ENCODE results near the gene C1orf105. TPM values are rescaled to one million over a fixed set of nuclear protein-coding genes. Genes with fewer than 3 reads are reported as not detected.
A peak's percentile ranks its signal among the peaks of the same experiment; 100 is the strongest.

C1orf105 gene
- total RNA-seq, 1 donor from 2014 or later: not detected

GRCh38 chr1:172399756-172400721 is 20.4 kb upstream of the C1orf105 start:
- no peak for DNase-seq (ENCODE audit: low spot score)
- peak; percentile 7 for TF ChIP-seq CTCF (IDR thresholded peaks at IDR 0.05)
- no peak overlapping the region for H3K4me3 Mint-ChIP-seq (ENCODE audit: unreplicated experiment)
- no peaks in the 10 kb centered on the region for H3K9me3 Mint-ChIP-seq (ENCODE audit: low read depth)
- peaks cover 4% of the 10 kb centered on the region for H3K36me3 Mint-ChIP-seq (ENCODE audit: low read depth)
- H3K27ac Mint-ChIP-seq (ENCODE audit: unreplicated experiment): peak overlapping the region; percentile 96
- no peaks in the 10 kb centered on the region for H3K27me3 Mint-ChIP-seq (ENCODE audit: low read depth)
- H3K4me1 Mint-ChIP-seq (ENCODE audit: low read depth): peaks cover 85% of the 10 kb centered on the region

- Mint-ChIP-seq H3K4me1 (ENCODE audit: low read depth) (peaks cover 78% of the 10 kb centered on the region), H3K27me3 (ENCODE audit: low read depth) (no peaks in the 10 kb centered on the region), H3K9me3 (ENCODE audit: low read depth) (no peaks in the 10 kb centered on the region), H3K27ac (ENCODE audit: unreplicated experiment) (peak overlapping the region; percentile 96), H3K36me3 (ENCODE audit: low read depth) (peaks cover 4% of the 10 kb centered on the region), H3K4me3 (ENCODE audit: unreplicated experiment) (no peak overlapping the region)
- no peak for TF ChIP-seq CTCF (IDR thresholded peaks at IDR 0.05)
- DNase-seq (ENCODE audit: low spot score): no peak
Measured at GRCh38 chr1:172400722-172401105, 19.8 kb upstream of the C1orf105 start.

- DNase-seq (ENCODE audit: low spot score): no peak
- Mint-ChIP-seq H3K27ac (ENCODE audit: unreplicated experiment) (peak overlapping the region; percentile 96), H3K4me3 (ENCODE audit: unreplicated experiment) (no peak overlapping the region), H3K4me1 (ENCODE audit: low read depth) (peaks cover 71% of the 10 kb centered on the region), H3K36me3 (ENCODE audit: low read depth) (peaks cover 3% of the 10 kb centered on the region), H3K27me3 (ENCODE audit: low read depth) (no peaks in the 10 kb centered on the region), H3K9me3 (ENCODE audit: low read depth) (no peaks in the 10 kb centered on the region)
- no peak for TF ChIP-seq CTCF (IDR thresholded peaks at IDR 0.05)
Measured at GRCh38 chr1:172401477-172401876, 19.0 kb upstream of the C1orf105 start.

GRCh38 chr1:172401892-172402291 is 18.6 kb upstream of the C1orf105 start:
- H3K4me3 Mint-ChIP-seq (ENCODE audit: unreplicated experiment): no peak overlapping the region
- no peaks in the 10 kb centered on the region for H3K27me3 Mint-ChIP-seq (ENCODE audit: low read depth)
- no peak for DNase-seq (ENCODE audit: low spot score)
- TF ChIP-seq CTCF (IDR thresholded peaks at IDR 0.05): peak; percentile 50
- peaks cover 70% of the 10 kb centered on the region for H3K4me1 Mint-ChIP-seq (ENCODE audit: low read depth)
- peaks cover 3% of the 10 kb centered on the region for H3K36me3 Mint-ChIP-seq (ENCODE audit: low read depth)
- no peaks in the 10 kb centered on the region for H3K9me3 Mint-ChIP-seq (ENCODE audit: low read depth)
- peak overlapping the region; percentile 69 for H3K27ac Mint-ChIP-seq (ENCODE audit: unreplicated experiment)

GRCh38 chr1:172402878-172403569 is 17.5 kb upstream of the C1orf105 start:
- Mint-ChIP-seq H3K27ac (ENCODE audit: unreplicated experiment) (no peak overlapping the region), H3K9me3 (ENCODE audit: low read depth) (no peaks in the 10 kb centered on the region), H3K36me3 (ENCODE audit: low read depth) (peaks cover 3% of the 10 kb centered on the region), H3K4me3 (ENCODE audit: unreplicated experiment) (no peak overlapping the region), H3K4me1 (ENCODE audit: low read depth) (peaks cover 58% of the 10 kb centered on the region), H3K27me3 (ENCODE audit: low read depth) (no peaks in the 10 kb centered on the region)
- TF ChIP-seq CTCF (IDR thresholded peaks at IDR 0.05): no peak
- DNase-seq (ENCODE audit: low spot score): no peak

All from chondrocyte (in vitro differentiated cells).